ENCODE results near the gene NDUFV1.

DNA sequence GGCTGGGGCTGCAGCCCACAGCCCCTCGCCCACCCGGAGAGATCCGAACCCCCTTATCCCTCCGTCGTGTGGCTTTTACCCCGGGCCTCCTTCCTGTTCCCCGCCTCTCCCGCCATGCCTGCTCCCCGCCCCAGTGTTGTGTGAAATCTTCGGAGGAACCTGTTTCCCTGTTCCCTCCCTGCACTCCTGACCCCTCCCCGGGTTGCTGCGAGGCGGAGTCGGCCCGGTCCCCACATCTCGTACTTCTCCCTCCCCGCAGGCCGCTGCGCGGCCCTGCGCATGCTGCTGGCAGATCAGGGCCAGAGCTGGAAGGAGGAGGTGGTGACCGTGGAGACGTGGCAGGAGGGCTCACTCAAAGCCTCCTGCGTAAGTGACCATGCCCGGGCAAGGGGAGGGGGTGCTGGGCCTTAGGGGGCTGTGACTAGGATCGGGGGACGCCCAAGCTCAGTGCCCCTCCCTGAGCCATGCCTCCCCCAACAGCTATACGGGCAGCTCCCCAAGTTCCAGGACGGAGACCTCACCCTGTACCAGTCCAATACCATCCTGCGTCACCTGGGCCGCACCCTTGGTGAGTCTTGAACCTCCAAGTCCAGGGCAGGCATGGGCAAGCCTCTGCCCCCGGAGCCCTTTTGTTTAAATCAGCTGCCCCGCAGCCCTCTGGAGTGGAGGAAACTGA lies 22.4 kb upstream of the NDUFV1 start:
- no peak; the same call in 1 of the 2 replicates for TF ChIP-seq POLR2AphosphoS5 (IDR thresholded peaks at IDR 0.05; ENCODE audit: low read depth, low read length)
- no peak for TF ChIP-seq POLR2A (IDR thresholded peaks at IDR 0.05; ENCODE audit: low read depth, low read length)
- no peak for TF ChIP-seq POU2F2 (IDR thresholded peaks at IDR 0.05; ENCODE audit: low read depth, low read length)
- no peak for TF ChIP-seq PAX5 (IDR thresholded peaks at IDR 0.05; ENCODE audit: insufficient read depth, low read length, severe bottlenecking)

Data from GM12891 (cell line).